ENCODE data around the gene ITGAD.

ITGAD gene

DNA sequence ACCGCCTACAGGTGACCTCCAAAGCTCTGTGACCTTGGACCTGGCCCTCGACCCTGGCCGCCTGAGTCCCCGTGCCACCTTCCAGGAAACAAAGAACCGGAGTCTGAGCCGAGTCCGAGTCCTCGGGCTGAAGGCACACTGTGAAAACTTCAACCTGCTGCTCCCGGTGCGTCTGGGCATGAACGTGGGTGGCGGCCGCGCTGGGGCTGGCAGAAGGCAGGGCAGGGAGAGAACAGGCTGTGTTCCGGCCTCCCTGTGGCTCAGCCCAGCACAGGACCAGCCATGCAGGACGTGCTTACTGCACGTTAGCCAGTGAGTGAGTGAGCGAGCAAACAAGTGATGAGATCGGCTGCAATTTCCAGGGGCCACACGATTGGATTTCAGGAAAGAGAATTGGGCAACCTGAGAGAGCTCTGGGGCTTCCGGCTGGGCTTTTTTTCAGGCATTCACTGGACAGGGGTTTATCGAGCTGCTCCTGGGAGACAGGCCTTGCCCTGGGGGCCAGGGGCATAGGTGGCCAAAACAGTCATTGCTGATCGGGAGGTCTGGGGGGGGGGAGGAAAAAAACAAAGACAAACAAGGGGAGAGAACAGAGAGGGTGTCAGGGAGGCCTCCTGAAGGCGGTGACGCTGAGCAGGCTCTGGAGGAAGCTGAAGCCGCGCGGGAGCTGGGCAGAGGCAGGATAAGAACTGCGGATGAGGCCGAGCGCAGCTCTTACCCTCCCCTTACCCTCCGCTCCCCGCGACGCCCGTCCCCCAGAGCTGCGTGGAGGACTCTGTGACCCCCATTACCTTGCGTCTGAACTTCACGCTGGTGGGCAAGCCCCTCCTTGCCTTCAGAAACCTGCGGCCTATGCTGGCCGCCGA lies 21.3 kb upstream of the ITGAD start:
- Histone ChIP-seq H2BK12ac (ENCODE audit: low read length) (no peak overlapping the region), H3K36me3 (ENCODE audit: control insufficient read depth in 1 of 2, insufficient read depth in 2 of 2, low read length in 2 of 2) (no peaks in the 10 kb centered on the region), H2AFZ (ENCODE audit: insufficient read depth, low read length, poor library complexity) (no peak overlapping the region), H3K4ac (ENCODE audit: low read depth, low read length) (no peak overlapping the region), H3K18ac (ENCODE audit: low read length) (no peak overlapping the region), H2BK5ac (ENCODE audit: low read depth, low read length, poor library complexity) (no peak overlapping the region), H3K4me2 (ENCODE audit: low read length) (no peak overlapping the region), H3K4me3 (ENCODE audit: low read depth, low read length) (no peak overlapping the region), H3K27me3 (ENCODE audit: insufficient read depth, low read length) (no peaks in the 10 kb centered on the region), H2BK120ac (ENCODE audit: insufficient read depth, low read length, poor library complexity) (no peak overlapping the region), H4K12ac (ENCODE audit: low read depth, low read length) (no peak overlapping the region), H3K14ac (ENCODE audit: low read length) (no peak overlapping the region), H3K27ac (ENCODE audit: low read depth, low read length) (no peak overlapping the region), H3K9me3 (ENCODE audit: insufficient read depth, low read depth, low read length) (peaks cover 5% of the 10 kb centered on the region), H4K91ac (ENCODE audit: low read depth, low read length) (no peak overlapping the region), H3K4me1 (ENCODE audit: control insufficient read depth in 1 of 2, insufficient read depth in 2 of 2, low read length in 2 of 2) (no peaks in the 10 kb centered on the region), H2AK5ac (ENCODE audit: low read length) (no peak overlapping the region), H3K79me2 (ENCODE audit: control insufficient read depth, insufficient read depth, low read length, poor library complexity) (no peaks in the 10 kb centered on the region), H4K8ac (ENCODE audit: low read depth, low read length) (no peak overlapping the region), H3K9ac (ENCODE audit: low read length) (no peak overlapping the region), H3K23ac (ENCODE audit: low read length) (no peak overlapping the region), H3K79me1 (ENCODE audit: low read length) (no peaks in the 10 kb centered on the region)
- no peak for DNase-seq
- WGBS (ENCODE audit: extremely low coverage, insufficient coverage, insufficient read length), result no CpG with 5 or more reads among the region's 42 CpGs

GRCh38 chr16:31373235-31373634 lies 19.9 kb upstream of the ITGAD start:
- Histone ChIP-seq H4K12ac (ENCODE audit: low read depth, low read length) (no peak overlapping the region), H3K27me3 (ENCODE audit: insufficient read depth, low read length) (no peaks in the 10 kb centered on the region), H2AFZ (ENCODE audit: insufficient read depth, low read length, poor library complexity) (no peak overlapping the region), H3K18ac (ENCODE audit: low read length) (no peak overlapping the region), H3K9ac (ENCODE audit: low read length) (no peak overlapping the region), H2BK5ac (ENCODE audit: low read depth, low read length, poor library complexity) (no peak overlapping the region), H3K9me3 (ENCODE audit: insufficient read depth, low read depth, low read length) (peaks cover 7% of the 10 kb centered on the region), H4K91ac (ENCODE audit: low read depth, low read length) (no peak overlapping the region), H3K4me3 (ENCODE audit: low read depth, low read length) (no peak overlapping the region), H3K36me3 (ENCODE audit: control insufficient read depth in 1 of 2, insufficient read depth in 2 of 2, low read length in 2 of 2) (no peaks in the 10 kb centered on the region), H3K14ac (ENCODE audit: low read length) (no peak overlapping the region), H3K23ac (ENCODE audit: low read length) (no peak overlapping the region), H3K79me1 (ENCODE audit: low read length) (no peaks in the 10 kb centered on the region), H2BK120ac (ENCODE audit: insufficient read depth, low read length, poor library complexity) (no peak overlapping the region), H3K4me2 (ENCODE audit: low read length) (no peak overlapping the region), H3K27ac (ENCODE audit: low read depth, low read length) (no peak overlapping the region), H4K8ac (ENCODE audit: low read depth, low read length) (no peak overlapping the region), H2AK5ac (ENCODE audit: low read length) (no peak overlapping the region), H3K79me2 (ENCODE audit: control insufficient read depth, insufficient read depth, low read length, poor library complexity) (no peaks in the 10 kb centered on the region), H3K4ac (ENCODE audit: low read depth, low read length) (no peak overlapping the region), H2BK12ac (ENCODE audit: low read length) (no peak overlapping the region), H3K4me1 (ENCODE audit: control insufficient read depth in 1 of 2, insufficient read depth in 2 of 2, low read length in 2 of 2) (no peaks in the 10 kb centered on the region)
- no CpG with 5 or more reads among the region's 14 CpGs for WGBS (ENCODE audit: extremely low coverage, insufficient coverage, insufficient read length)
- DNase-seq, result no peak

DNA sequence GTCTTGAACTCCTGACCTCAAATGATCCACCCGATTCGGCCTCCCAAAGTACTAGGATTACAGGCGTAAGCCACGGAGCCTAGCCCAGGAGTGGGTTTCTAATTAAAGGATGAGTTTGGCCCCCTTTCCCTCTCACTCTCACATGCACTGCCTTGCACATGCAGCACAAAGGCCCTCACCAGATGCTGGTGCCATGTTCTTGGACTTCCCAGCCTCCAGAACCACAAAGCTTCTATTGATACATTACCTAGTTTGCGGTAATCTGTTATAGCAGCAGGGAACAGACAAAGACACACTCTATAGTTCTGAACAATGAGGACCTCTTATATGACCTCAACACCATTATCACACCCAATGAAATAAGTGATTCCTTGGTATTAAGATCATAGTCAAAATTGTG lies 17.9 kb upstream of the ITGAD start:
- H3K79me2 ChIP-seq (ENCODE audit: control insufficient read depth, insufficient read depth, low read length, poor library complexity), result no peaks in the 10 kb centered on the region
- H3K36me3 ChIP-seq (ENCODE audit: control insufficient read depth in 1 of 2, insufficient read depth in 2 of 2, low read length in 2 of 2), result no peaks in the 10 kb centered on the region
- no peak overlapping the region for H2BK12ac ChIP-seq (ENCODE audit: low read length)
- no peak overlapping the region for H2AFZ ChIP-seq (ENCODE audit: insufficient read depth, low read length, poor library complexity)
- H3K14ac ChIP-seq (ENCODE audit: low read length), result no peak overlapping the region
- H3K4me2 ChIP-seq (ENCODE audit: low read length), result no peak overlapping the region
- no peak overlapping the region for H3K23ac ChIP-seq (ENCODE audit: low read length)
- H3K27me3 ChIP-seq (ENCODE audit: insufficient read depth, low read length), result no peaks in the 10 kb centered on the region
- H3K9ac ChIP-seq (ENCODE audit: low read length), result no peak overlapping the region
- H3K27ac ChIP-seq (ENCODE audit: low read depth, low read length), result no peak overlapping the region
- H3K4ac ChIP-seq (ENCODE audit: low read depth, low read length), result no peak overlapping the region
- no CpG with 5 or more reads among the region's 5 CpGs for WGBS (ENCODE audit: extremely low coverage, insufficient coverage, insufficient read length)
- no peaks in the 10 kb centered on the region for H3K79me1 ChIP-seq (ENCODE audit: low read length)
- H3K18ac ChIP-seq (ENCODE audit: low read length), result no peak overlapping the region
- peaks cover 8% of the 10 kb centered on the region for H3K9me3 ChIP-seq (ENCODE audit: insufficient read depth, low read depth, low read length)
- no peak for DNase-seq
- no peak overlapping the region for H4K91ac ChIP-seq (ENCODE audit: low read depth, low read length)
- H3K4me1 ChIP-seq (ENCODE audit: control insufficient read depth in 1 of 2, insufficient read depth in 2 of 2, low read length in 2 of 2), result no peaks in the 10 kb centered on the region
- H2AK5ac ChIP-seq (ENCODE audit: low read length), result no peak overlapping the region
- no peak overlapping the region for H4K12ac ChIP-seq (ENCODE audit: low read depth, low read length)
- no peak overlapping the region for H2BK120ac ChIP-seq (ENCODE audit: insufficient read depth, low read length, poor library complexity)
- no peak overlapping the region for H4K8ac ChIP-seq (ENCODE audit: low read depth, low read length)
- no peak overlapping the region for H3K4me3 ChIP-seq (ENCODE audit: low read depth, low read length)
- no peak overlapping the region for H2BK5ac ChIP-seq (ENCODE audit: low read depth, low read length, poor library complexity)

DNA sequence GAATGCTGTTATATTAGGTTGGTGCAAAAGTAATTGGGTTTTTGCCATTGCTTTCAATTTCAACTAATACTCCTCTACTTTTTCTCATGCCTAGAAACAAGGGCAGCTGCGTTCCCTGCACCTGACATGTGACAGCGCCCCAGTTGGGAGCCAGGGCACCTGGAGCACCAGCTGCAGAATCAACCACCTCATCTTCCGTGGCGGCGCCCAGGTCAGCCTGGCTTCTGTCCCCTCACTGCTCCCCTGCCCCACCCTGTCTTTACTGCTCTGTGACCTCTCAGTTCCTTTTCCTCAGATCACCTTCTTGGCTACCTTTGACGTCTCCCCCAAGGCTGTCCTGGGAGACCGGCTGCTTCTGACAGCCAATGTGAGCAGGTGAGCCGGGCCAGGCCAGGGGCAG lies 16.4 kb upstream of the ITGAD start:
- H2AK5ac ChIP-seq (ENCODE audit: low read length), result no peak overlapping the region
- no peak overlapping the region for H3K27ac ChIP-seq (ENCODE audit: low read depth, low read length)
- H3K18ac ChIP-seq (ENCODE audit: low read length), result no peak overlapping the region
- H4K91ac ChIP-seq (ENCODE audit: low read depth, low read length), result no peak overlapping the region
- H3K4me2 ChIP-seq (ENCODE audit: low read length), result no peak overlapping the region
- no peak overlapping the region for H3K4ac ChIP-seq (ENCODE audit: low read depth, low read length)
- no peak overlapping the region for H3K23ac ChIP-seq (ENCODE audit: low read length)
- no peak overlapping the region for H2BK5ac ChIP-seq (ENCODE audit: low read depth, low read length, poor library complexity)
- no peak overlapping the region for H3K9ac ChIP-seq (ENCODE audit: low read length)
- H3K36me3 ChIP-seq (ENCODE audit: control insufficient read depth in 1 of 2, insufficient read depth in 2 of 2, low read length in 2 of 2), result no peaks in the 10 kb centered on the region
- no peak for DNase-seq
- no peak overlapping the region for H2AFZ ChIP-seq (ENCODE audit: insufficient read depth, low read length, poor library complexity)
- no peak overlapping the region for H3K4me3 ChIP-seq (ENCODE audit: low read depth, low read length)
- H3K79me2 ChIP-seq (ENCODE audit: control insufficient read depth, insufficient read depth, low read length, poor library complexity), result no peaks in the 10 kb centered on the region
- no peak overlapping the region for H3K14ac ChIP-seq (ENCODE audit: low read length)
- H3K27me3 ChIP-seq (ENCODE audit: insufficient read depth, low read length), result no peaks in the 10 kb centered on the region
- H3K79me1 ChIP-seq (ENCODE audit: low read length), result no peaks in the 10 kb centered on the region
- H4K8ac ChIP-seq (ENCODE audit: low read depth, low read length), result no peak overlapping the region
- H3K4me1 ChIP-seq (ENCODE audit: control insufficient read depth in 1 of 2, insufficient read depth in 2 of 2, low read length in 2 of 2), result no peaks in the 10 kb centered on the region
- no CpG with 5 or more reads among the region's 8 CpGs for WGBS (ENCODE audit: extremely low coverage, insufficient coverage, insufficient read length)
- H3K9me3 ChIP-seq (ENCODE audit: insufficient read depth, low read depth, low read length), result peaks cover 8% of the 10 kb centered on the region
- H2BK12ac ChIP-seq (ENCODE audit: low read length), result no peak overlapping the region
- no peak overlapping the region for H4K12ac ChIP-seq (ENCODE audit: low read depth, low read length)
- no peak overlapping the region for H2BK120ac ChIP-seq (ENCODE audit: insufficient read depth, low read length, poor library complexity)
